H9 (cell line): ENCODE data around the gene LMBR1. TPM values are rescaled to one million over a fixed set of nuclear protein-coding genes. Genes with fewer than 3 reads are reported as not detected.
"Not testable (repeated sequence)": the region's sequence is repeated elsewhere in the genome, so short reads cannot be mapped to it uniquely, and the experiment has no call there.

ENCODE experiments used
- DNase-seq: peaks from one replicate; pipeline ENCODE4 v3.0.0-alpha.2; 2017
- H2AFZ ChIP-seq: one replicate; pipeline ENCODE4 v1.6.1; 2013; ENCODE audit warnings: mild to moderate bottlenecking, low read length, control low read depth, moderate library complexity
- H2AK5ac ChIP-seq: 2 replicates; pipeline ENCODE4 v1.6.1; 2013; ENCODE audit warnings: low read length, control low read depth, mixed read lengths; ENCODE audit not compliant: insufficient read length
- H2BK120ac ChIP-seq: one replicate; pipeline ENCODE4 v1.6.1; 2013; ENCODE audit warnings: low read depth, mild to moderate bottlenecking, low read length, control low read depth, inconsistent platforms; ENCODE audit not compliant: poor library complexity, severe bottlenecking
- H2BK12ac ChIP-seq: 2 replicates; pipeline ENCODE4 v1.6.1; 2013; ENCODE audit warnings: low read length, control low read depth, mixed read lengths, low read depth; ENCODE audit not compliant: insufficient read length
- H2BK15ac ChIP-seq: 2 replicates; pipeline ENCODE4 v1.6.1; 2013; ENCODE audit warnings: low read depth, low read length, control low read depth
- H2BK20ac ChIP-seq: one replicate; pipeline ENCODE4 v1.6.1; 2013; ENCODE audit warnings: low read depth, mild to moderate bottlenecking, low read length, control low read depth, inconsistent platforms; ENCODE audit not compliant: poor library complexity, severe bottlenecking
- H2BK5ac ChIP-seq: 2 replicates; pipeline ENCODE4 v1.6.1; 2013; ENCODE audit warnings: low read length, control low read depth, mixed read lengths; ENCODE audit not compliant: insufficient read length
- H3K14ac ChIP-seq: 2 replicates; pipeline ENCODE4 v1.6.1; 2013; ENCODE audit warnings: low read length, control low read depth; ENCODE audit not compliant: insufficient read depth
- H3K18ac ChIP-seq: 2 replicates; pipeline ENCODE4 v1.6.1; 2013; ENCODE audit warnings: low read depth, mild to moderate bottlenecking, mixed read lengths, low read length, control low read depth; ENCODE audit not compliant: insufficient read length
- H3K23ac ChIP-seq: 2 replicates; pipeline ENCODE4 v1.6.1; 2013; ENCODE audit warnings: low read length, control low read depth, mixed read lengths, low read depth; ENCODE audit not compliant: insufficient read length
- H3K23me2 ChIP-seq: 2 replicates; pipeline ENCODE4 v1.6.1; 2013; ENCODE audit warnings: low read depth, mild to moderate bottlenecking, mixed read lengths, low read length, control low read depth; ENCODE audit not compliant: insufficient read length, poor library complexity, severe bottlenecking
- H3K27ac ChIP-seq: 2 replicates; pipeline ENCODE4 v1.5.1; 2013; ENCODE audit warnings: low read length, control low read depth, mixed read lengths, low read depth; ENCODE audit not compliant: insufficient read length
- H3K27me3 ChIP-seq: 2 replicates; pipeline ENCODE4 v1.6.1; 2013; ENCODE audit warnings: low read length, control low read depth, inconsistent platforms; ENCODE audit not compliant: insufficient read depth
- H3K4ac ChIP-seq: 2 replicates; pipeline ENCODE4 v1.6.1; 2013; ENCODE audit warnings: low read depth, mild to moderate bottlenecking, control low read depth, inconsistent platforms, low read length, moderate library complexity
- H3K4me1 ChIP-seq: 2 replicates; pipeline ENCODE4 v1.6.1; 2013; ENCODE audit warnings: low read length, control low read depth, inconsistent platforms; ENCODE audit not compliant: insufficient read depth
- H3K4me2 ChIP-seq: 2 replicates; pipeline ENCODE4 v1.6.1; 2013; ENCODE audit warnings: low read length, control low read depth, mixed read lengths; ENCODE audit not compliant: insufficient read length, insufficient read depth
- H3K56ac ChIP-seq: 2 replicates; pipeline ENCODE4 v1.6.1; 2013; ENCODE audit warnings: low read depth, mild to moderate bottlenecking, mixed read lengths, low read length, control low read depth; ENCODE audit not compliant: insufficient read length
- H3K79me1 ChIP-seq: 2 replicates; pipeline ENCODE4 v1.6.1; 2013; ENCODE audit warnings: low read depth, mild to moderate bottlenecking, moderate library complexity, low read length, control low read depth, inconsistent platforms; ENCODE audit not compliant: insufficient read depth, poor library complexity, severe bottlenecking
- H3K79me2 ChIP-seq: 2 replicates; pipeline ENCODE4 v1.6.1; 2013; ENCODE audit warnings: low read length, control low read depth, inconsistent platforms; ENCODE audit not compliant: insufficient read depth
- H3K9ac ChIP-seq: 2 replicates; pipeline ENCODE4 v1.6.1; 2013; ENCODE audit warnings: low read length, control low read depth, mixed read lengths; ENCODE audit not compliant: insufficient read length; ENCODE audit errors: extremely low read depth
- H3K9me3 ChIP-seq: one replicate; pipeline ENCODE4 v1.6.1; 2013; ENCODE audit warnings: low read depth, low read length, inconsistent platforms; ENCODE audit not compliant: control insufficient read depth
- H3T11ph ChIP-seq: one replicate; pipeline ENCODE4 v1.6.1; 2013; ENCODE audit warnings: mild to moderate bottlenecking, low read length, control low read depth, inconsistent platforms
- H4K20me1 ChIP-seq: one replicate; pipeline ENCODE4 v1.6.1; 2013; ENCODE audit not compliant: control insufficient read depth, insufficient read length, insufficient read depth
- H4K5ac ChIP-seq: 2 replicates; pipeline ENCODE4 v1.6.1; 2013; ENCODE audit warnings: low read depth, mild to moderate bottlenecking, mixed read lengths, low read length, control low read depth; ENCODE audit not compliant: insufficient read length
- H4K8ac ChIP-seq: replicated peaks from 2 replicates; pipeline ENCODE4 v1.6.1; 2013; ENCODE audit warnings: low read length, control low read depth, mixed read lengths, low read depth; ENCODE audit not compliant: insufficient read length
- H4K91ac ChIP-seq: 2 replicates; pipeline ENCODE4 v1.6.1; 2013; ENCODE audit warnings: low read depth, mild to moderate bottlenecking, moderate library complexity, mixed read lengths, low read length, control low read depth; ENCODE audit not compliant: insufficient read length
- H3K27ac Mint-ChIP-seq, 3 experiments: 2 replicates in 2 of 3; 3 replicates in 1 of 3; pipeline ENCODE4 v1.8.0; 2020 to 2021; ENCODE audit warnings: mixed read lengths in 3 of 3, mild to moderate bottlenecking in 1 of 3, moderate library complexity in 1 of 3
- H3K27me3 Mint-ChIP-seq: 2 replicates; pipeline ENCODE4 v1.8.0; 2021; ENCODE audit warnings: low read depth, mild to moderate bottlenecking, moderate library complexity, mixed read lengths
- H3K36me3 Mint-ChIP-seq, 3 experiments: 2 replicates in 2 of 3; 3 replicates in 1 of 3; pipeline ENCODE4 v1.8.0; 2020 to 2021; ENCODE audit warnings: low read depth in 3 of 3, mixed read lengths in 3 of 3; ENCODE audit not compliant: insufficient read depth in 1 of 3
- H3K4me1 Mint-ChIP-seq, 2 experiments: 2 replicates each; pipeline ENCODE4 v1.8.0; 2020; ENCODE audit warnings: mixed read lengths in 2 of 2
- H3K4me3 Mint-ChIP-seq, 2 experiments: 2 replicates in 1 of 2; 3 replicates in 1 of 2; pipeline ENCODE4 v1.8.0; 2020 to 2021; ENCODE audit warnings: mild to moderate bottlenecking in 2 of 2, mixed read lengths in 2 of 2, moderate library complexity in 1 of 2
- H3K9me3 Mint-ChIP-seq, 2 experiments: 2 replicates in 1 of 2; 3 replicates in 1 of 2; pipeline ENCODE4 v1.8.0; 2020; ENCODE audit warnings: mild to moderate bottlenecking in 2 of 2, mixed read lengths in 2 of 2, moderate library complexity in 1 of 2
- WGBS: extraction: QIAGEN DNeasy Blood & Tissue Kit; methylation state at CpG from one replicate; pipeline ENCODE4 v1.1.7; 2013; ENCODE audit warnings: missing lambda C conversion rate, low lambda C conversion rate, mixed read lengths; ENCODE audit not compliant: insufficient read length; ENCODE audit errors: extremely low coverage; 5-methylcytosine and 5-hydroxymethylcytosine counted together
- total RNA-seq: library from RNA; stranded (reverse); gene quantifications from 2 replicates; pipeline ENCODE4 v1.2.1, GENCODE V29; 2021
- TF ChIP-seq, protein P1 (sequence below): fragments of 200-600 bp; sonication (generic); conservative IDR thresholded peaks from 3 replicates; pipeline ENCODE4 v1.8.0; 2021; ENCODE audit warnings: antibody characterized with exemption, mild to moderate bottlenecking

The LMBR1 gene
- total RNA-seq, 1 experiment from 2014 or later = 62.3 TPM

DNA sequence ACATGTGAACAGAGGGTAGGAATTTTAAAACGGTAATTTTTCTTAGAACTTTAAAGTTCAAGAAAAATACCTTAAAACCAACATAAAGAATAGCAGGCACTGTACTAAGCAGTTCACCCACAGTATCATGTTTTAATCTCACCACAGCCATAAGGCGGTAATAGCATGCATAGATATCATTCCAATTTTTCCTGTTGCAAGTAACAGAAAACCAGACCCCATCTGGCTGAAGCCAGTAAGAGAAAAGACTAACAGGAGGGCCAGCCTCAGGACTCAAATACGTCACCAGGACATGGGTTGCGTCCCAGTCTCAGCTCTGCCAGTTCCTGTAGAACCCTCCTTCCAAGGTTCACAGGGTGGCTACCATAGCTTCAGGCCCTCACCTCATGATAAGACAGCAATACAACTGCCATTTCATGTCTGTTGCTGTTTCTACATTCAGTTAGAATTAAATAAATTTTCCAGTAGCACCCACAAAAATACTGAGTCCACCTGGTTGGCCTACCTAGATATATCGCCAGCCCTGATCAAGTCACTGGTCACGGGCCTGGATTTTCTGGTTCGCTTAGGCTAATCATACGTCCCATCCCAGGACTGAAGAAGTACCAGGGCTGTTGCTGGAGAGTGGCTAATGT lies 254.4 kb downstream of the LMBR1 start:
- H3K9me3 ChIP-seq = no peaks in the 10 kb centered on the region
- H3K4me1 ChIP-seq = no peaks in the 10 kb centered on the region
- peaks cover 21% of the 10 kb centered on the region for H3K27me3 Mint-ChIP-seq
- no peaks in the 10 kb centered on the region for H3K79me1 ChIP-seq
- no peak overlapping the region for H3K4ac ChIP-seq
- no peak overlapping the region for H3K9ac ChIP-seq
- H4K5ac ChIP-seq = no peak overlapping the region
- H3T11ph ChIP-seq = no peak overlapping the region
- no peak overlapping the region for H4K91ac ChIP-seq
- H3K56ac ChIP-seq = no peak overlapping the region
- H3K4me2 ChIP-seq = no peak overlapping the region
- no peak overlapping the region for H2AFZ ChIP-seq
- H3K23ac ChIP-seq = no peak overlapping the region
- H3K14ac ChIP-seq = no peak overlapping the region
- H4K20me1 ChIP-seq = no peaks in the 10 kb centered on the region
- H3K4me1 Mint-ChIP-seq = peaks cover 16 to 30% of the 10 kb centered on the region in 2 experiments
- H2BK5ac ChIP-seq = no peak overlapping the region
- no peak overlapping the region for H2BK12ac ChIP-seq
- no peak for DNase-seq
- no peak overlapping the region for H4K8ac ChIP-seq
- no peaks in the 10 kb centered on the region for H3K79me2 ChIP-seq
- TF ChIP-seq, protein P1, sequence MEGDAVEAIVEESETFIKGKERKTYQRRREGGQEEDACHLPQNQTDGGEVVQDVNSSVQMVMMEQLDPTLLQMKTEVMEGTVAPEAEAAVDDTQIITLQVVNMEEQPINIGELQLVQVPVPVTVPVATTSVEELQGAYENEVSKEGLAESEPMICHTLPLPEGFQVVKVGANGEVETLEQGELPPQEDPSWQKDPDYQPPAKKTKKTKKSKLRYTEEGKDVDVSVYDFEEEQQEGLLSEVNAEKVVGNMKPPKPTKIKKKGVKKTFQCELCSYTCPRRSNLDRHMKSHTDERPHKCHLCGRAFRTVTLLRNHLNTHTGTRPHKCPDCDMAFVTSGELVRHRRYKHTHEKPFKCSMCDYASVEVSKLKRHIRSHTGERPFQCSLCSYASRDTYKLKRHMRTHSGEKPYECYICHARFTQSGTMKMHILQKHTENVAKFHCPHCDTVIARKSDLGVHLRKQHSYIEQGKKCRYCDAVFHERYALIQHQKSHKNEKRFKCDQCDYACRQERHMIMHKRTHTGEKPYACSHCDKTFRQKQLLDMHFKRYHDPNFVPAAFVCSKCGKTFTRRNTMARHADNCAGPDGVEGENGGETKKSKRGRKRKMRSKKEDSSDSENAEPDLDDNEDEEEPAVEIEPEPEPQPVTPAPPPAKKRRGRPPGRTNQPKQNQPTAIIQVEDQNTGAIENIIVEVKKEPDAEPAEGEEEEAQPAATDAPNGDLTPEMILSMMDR = no peak
- H3K9me3 Mint-ChIP-seq = peaks cover 7 to 8% of the 10 kb centered on the region in 2 experiments; a peak in 4 of 5 replicates
- no peak overlapping the region for H2BK120ac ChIP-seq
- no peak overlapping the region for H2AK5ac ChIP-seq
- H2BK15ac ChIP-seq = no peak overlapping the region
- no peak overlapping the region; a peak in 2 of 5 replicates for H3K4me3 Mint-ChIP-seq
- peaks cover 15% of the 10 kb centered on the region for H3K23me2 ChIP-seq
- peaks cover 6 to 12% (median 8%) of the 10 kb centered on the region in 3 experiments; a peak in 5 of 7 replicates for H3K36me3 Mint-ChIP-seq
- WGBS = no CpG with 5 or more reads among the region's 8 CpGs
- H2BK20ac ChIP-seq = no peak overlapping the region
- no peak overlapping the region for H3K27ac ChIP-seq
- H3K18ac ChIP-seq = no peak overlapping the region
- no peak overlapping the region for H3K27ac Mint-ChIP-seq
- H3K27me3 ChIP-seq = no peaks in the 10 kb centered on the region

DNA sequence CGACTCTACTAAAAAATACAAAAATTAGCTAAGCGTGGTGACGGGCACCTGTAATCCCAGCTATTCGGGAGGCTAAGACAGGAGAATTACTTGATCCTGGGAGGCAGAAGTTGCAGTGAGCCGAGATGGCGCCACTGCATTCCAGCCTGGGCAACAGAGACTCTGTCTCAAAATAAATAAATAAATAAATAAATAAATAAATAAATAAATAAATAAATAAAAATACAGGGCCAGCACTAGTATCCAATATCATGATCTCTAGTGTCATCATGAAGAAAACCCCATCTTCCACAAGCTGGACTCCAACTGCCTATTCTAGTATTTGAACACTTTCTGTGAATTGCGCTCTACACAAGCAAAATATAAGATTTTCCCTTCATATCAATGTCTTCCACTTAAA lies 255.9 kb downstream of the LMBR1 start:
- H3T11ph ChIP-seq, H2AK5ac ChIP-seq, H3K18ac ChIP-seq, H3K9me3 ChIP-seq, H4K8ac ChIP-seq, H3K27me3 ChIP-seq, H2BK20ac ChIP-seq, H3K4ac ChIP-seq, H2AFZ ChIP-seq, H2BK15ac ChIP-seq, H4K20me1 ChIP-seq, H3K79me2 ChIP-seq, H3K27ac ChIP-seq, H3K9ac ChIP-seq, H2BK5ac ChIP-seq, H3K27ac Mint-ChIP-seq, DNase-seq, H4K5ac ChIP-seq, H3K4me3 Mint-ChIP-seq, H3K4me2 ChIP-seq, H3K79me1 ChIP-seq, H3K9me3 Mint-ChIP-seq, H4K91ac ChIP-seq, H3K4me1 ChIP-seq, H3K56ac ChIP-seq, H2BK12ac ChIP-seq, H2BK120ac ChIP-seq, H3K14ac ChIP-seq, H3K23ac ChIP-seq: not testable (repeated sequence)
- Mint-ChIP-seq H3K36me3 (peaks cover 6 to 12% (median 8%) of the 10 kb centered on the region in 3 experiments; a peak in 5 of 7 replicates), H3K27me3 (peaks cover 17% of the 10 kb centered on the region), H3K4me1 (peaks cover 12 to 25% of the 10 kb centered on the region in 2 experiments)
- peaks cover 15% of the 10 kb centered on the region for H3K23me2 ChIP-seq
- WGBS = no CpG with 5 or more reads among the region's 7 CpGs
